Stimulated activated CD4-positive, alpha-beta T cell treated with anti-CD3 and anti-CD28 coated beads, Interleukin-4, amount 100 ng/mL, for 4 hours (primary cell): ENCODE measurements around the gene SLC7A8.
"Not testable (repeated sequence)": the region's sequence is repeated elsewhere in the genome, so short reads cannot be mapped to it uniquely, and the experiment has no call there.

Source experiments
- DNase-seq, 2 experiments: peaks; one replicate each; pipeline ENCODE4 v3.0.0-alpha.2; 2020

Gene SLC7A8

GRCh38 chr14:23183479-23183878, at the start of gene SLC7A8:
SLC7A8 (minus strand) TSS chr14:23183660; CDS start chr14:23182914, 746 bp downstream.
- DNase-seq = peak; percentile 16 to 19

DNA sequence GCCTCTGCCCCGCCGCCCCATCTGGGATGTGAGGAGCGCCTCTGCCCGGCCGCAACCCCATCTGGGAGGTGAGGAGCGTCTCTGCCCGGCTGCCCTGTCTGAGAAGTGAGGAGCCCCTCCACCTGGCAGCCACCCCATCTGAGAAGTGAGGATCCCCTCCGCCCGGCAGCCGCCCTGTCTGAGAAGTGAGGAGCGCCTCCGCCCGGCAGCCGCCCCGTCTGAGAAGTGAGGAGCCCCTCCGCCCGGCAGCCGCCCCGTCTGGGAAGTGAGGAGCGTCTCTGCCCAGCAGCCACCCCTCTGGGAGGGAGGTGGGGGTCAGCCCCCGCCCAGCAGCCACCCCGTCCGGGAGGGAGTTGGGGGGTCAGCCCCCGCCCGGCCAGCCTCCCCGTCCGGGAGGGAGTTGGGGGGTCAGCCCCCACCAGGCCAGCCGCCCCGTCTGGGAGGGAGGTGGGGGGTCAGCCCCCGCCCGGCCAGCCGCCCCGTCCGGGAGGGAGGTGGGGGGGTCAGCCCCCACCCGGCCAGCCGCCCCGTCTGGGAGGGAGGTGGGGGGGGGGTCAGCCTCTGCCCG, 48.9 kb upstream of the SLC7A8 start:
- DNase-seq = not testable (repeated sequence)

DNA sequence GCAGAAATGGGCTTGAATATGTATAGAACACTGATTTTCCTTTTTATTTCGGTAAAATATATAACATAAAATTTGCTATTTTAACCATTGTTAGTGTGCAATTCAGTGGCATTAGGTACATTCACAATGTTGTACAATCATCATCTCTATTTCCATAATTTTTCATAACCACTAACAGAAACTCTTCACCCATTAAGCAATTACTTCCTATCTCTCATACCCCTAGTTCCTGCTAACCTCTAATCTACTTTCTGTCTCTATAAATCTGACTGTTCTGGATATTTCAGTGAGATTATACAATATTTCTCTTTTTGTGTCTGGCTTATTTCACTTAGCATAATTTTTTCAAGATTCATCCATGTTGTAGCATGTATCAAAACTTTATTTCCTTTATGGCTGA, 45.4 kb upstream of the SLC7A8 start:
- no peak for DNase-seq

DNA sequence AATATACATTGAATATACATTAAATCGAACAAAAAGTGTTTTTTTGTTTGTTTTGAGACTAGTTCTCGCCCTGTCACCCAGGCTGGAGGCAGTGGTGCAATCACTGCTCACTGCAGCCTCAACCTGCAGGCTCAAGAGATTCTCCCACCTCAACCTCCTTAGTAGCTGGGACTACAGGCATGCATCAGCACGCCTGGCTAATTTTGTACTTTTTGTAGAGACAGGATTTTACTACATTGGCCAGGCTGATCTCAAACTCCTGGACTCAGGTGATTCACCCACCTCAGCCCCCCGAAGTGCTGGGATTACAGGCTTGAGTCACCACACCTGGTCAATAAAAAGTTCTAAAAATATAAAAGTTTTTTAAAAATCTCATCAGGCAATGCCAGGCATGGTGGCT, 44.1 kb upstream of the SLC7A8 start:
- no peak for DNase-seq

DNA sequence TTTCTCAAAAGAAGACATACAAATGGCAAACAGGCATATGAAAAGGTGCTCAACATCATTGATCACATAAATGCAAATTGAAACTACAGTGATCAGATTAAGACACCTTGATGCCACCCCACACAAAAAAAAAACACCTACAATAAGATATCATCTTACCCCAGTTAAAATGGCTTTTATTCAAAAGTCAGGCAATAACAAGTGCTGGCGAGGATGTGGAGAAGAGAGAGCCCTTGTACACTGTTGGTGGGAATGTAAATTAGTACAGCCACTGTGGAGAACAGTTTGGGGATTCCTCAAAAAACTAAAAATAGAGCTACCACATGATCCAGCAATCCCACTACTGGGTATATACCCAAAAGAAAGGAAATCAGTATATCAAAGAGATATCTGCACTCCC, 41.5 kb upstream of the SLC7A8 start:
- DNase-seq = not testable (repeated sequence)

DNA sequence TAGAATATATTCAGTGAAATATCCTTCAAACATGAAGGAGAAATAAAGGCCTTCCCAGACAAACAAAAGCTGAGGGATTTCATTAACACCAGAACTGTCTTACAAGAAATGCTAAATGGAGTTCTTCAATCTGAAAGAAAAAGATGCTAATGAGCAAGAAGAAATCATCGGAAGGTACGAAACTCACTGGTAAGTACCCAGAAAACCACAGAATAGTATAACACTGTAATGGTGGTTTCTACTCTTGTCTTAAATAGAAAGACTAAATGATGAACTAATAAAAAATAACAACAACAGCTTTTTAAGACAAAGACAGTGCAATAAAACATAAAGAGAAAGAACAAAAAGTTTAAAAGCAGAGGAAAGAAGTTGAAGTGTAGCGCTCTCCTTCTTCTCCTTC, 35.6 kb upstream of the SLC7A8 start:
- DNase-seq = no peak

GRCh38 chr14:23217032-23218020, 33.9 kb upstream of the SLC7A8 start:
- no peak for DNase-seq

- DNase-seq = no peak
Measured at GRCh38 chr14:23215421-23215820, 32.0 kb upstream of the SLC7A8 start.

DNA sequence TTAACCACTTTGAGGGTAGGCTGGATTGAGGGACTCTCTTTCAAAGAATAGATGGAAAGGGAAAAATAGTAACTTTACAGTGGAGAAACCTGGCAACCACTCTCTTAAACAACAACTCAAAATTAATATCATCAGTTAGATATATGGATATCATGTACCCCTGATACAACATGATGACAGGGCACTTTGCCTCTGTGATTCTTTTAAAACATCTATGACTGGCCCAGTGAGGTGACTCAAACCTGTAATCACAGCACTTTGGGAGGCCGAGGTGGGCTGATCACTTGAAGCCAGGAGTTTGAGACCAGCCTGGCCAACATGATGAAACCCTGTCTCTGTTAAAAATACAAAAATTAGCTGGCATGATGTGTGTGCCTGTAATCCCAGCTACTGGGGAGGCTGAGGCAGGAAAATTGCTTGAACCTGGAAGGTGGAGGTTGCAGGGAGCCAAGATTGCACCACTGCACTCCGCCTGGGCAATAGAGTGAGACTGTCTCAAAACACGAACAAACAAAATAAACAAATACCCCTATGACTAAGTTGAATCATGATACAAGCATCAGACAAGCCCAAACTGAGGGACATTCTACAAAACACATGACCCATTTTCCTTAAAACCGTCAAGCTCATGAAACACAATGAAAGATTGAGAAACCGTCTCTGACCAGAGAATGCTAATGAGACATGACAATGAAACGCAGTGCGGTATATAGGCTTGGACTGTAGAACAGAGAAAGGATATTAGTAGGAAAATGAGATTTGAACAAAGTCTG, 26.4 kb upstream of the SLC7A8 start:
- no peak for DNase-seq

DNA sequence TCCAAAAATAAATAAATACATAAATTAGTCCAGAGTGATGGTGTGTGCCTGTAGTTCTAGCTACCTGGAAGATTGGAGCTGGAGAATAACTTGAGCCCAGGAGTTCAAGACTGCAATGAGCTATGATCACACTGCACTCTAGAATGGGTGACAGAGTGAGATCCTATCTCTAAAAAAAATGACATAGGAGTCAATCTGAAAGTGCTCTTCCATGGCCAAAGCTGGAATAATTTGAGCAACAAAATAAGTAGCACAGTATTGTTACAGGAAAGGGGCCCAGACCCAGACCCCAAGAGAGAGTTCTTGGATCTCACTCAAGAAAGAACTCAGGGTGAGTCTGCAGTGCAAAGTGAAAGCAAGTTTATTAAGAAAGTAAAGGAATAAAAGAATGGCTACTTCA, 24.9 kb upstream of the SLC7A8 start:
- no peak for DNase-seq

GRCh38 chr14:23207146-23207540, 23.7 kb upstream of the SLC7A8 start:
- no peak for DNase-seq

- no peak for DNase-seq
Measured at GRCh38 chr14:23206422-23207145, 23.1 kb upstream of the SLC7A8 start.

- no peak for DNase-seq
Measured at GRCh38 chr14:23202001-23202400, 18.5 kb upstream of the SLC7A8 start.

DNA sequence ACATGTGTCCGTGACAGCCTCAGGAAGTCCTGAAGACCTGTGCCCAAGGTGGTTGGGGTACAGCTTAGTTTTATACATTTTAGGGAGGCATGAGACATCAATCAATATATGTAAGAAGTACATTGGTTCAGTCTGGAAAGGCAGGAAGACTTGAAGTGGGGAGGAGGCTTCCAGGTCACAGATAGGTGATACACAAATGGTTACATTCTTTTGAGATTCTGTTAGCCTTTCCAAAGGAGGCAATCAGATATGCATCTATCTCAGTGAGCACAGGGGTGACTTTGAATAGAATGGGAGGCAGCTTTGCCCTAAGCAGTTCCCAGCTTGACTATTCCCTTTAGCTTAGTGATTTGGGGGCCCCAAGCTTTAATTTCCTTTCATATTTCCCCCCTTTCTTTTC, 15.7 kb upstream of the SLC7A8 start:
- DNase-seq = not testable (repeated sequence)

DNA sequence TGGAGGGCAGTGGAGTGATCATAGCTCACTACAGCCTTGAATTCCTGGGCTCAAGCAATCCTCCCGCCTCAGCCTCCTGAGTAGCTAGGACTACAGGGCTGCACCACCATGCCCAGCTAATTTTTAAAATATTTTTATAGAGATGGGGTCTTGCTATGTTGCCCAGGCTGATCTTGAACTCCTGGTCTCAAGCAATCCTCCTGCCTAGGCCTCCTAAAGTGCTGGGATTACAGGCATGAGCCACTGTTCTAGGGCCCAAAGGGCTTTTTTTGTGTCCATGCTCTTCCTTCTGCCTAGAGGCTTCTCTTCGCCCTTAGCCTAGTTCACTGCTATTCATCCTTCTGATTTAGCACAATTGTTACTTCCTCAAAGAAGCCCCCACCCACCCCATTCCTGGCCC, 13.0 kb upstream of the SLC7A8 start:
- not testable (repeated sequence) for DNase-seq

GRCh38 chr14:23195552-23196101, 12.2 kb upstream of the SLC7A8 start:
- no peak for DNase-seq

DNA sequence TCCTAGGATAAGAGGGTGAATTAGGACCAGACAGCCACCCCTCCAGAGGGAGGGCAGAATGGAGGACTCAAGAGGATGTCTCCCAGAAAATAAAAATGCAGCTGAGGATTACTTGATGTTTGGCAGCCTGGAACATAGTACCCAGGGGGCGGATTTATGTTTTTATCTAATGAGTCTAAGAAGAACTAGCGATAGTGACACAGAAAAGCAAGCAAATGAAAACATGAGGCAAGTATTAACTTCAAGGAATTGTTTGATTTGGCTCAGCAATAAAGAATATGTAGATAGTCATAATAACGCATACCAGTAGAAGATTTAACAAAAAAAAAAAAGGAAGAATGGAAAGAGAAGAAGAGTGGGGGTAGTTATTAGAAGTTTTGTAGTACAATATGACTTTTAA, 10.0 kb upstream of the SLC7A8 start:
- DNase-seq = no peak

GRCh38 chr14:23187925-23188324, 4.5 kb upstream of the SLC7A8 start:
- no peak for DNase-seq

- no peak for DNase-seq
Measured at GRCh38 chr14:23186913-23187654, 3.6 kb upstream of the SLC7A8 start.

DNA sequence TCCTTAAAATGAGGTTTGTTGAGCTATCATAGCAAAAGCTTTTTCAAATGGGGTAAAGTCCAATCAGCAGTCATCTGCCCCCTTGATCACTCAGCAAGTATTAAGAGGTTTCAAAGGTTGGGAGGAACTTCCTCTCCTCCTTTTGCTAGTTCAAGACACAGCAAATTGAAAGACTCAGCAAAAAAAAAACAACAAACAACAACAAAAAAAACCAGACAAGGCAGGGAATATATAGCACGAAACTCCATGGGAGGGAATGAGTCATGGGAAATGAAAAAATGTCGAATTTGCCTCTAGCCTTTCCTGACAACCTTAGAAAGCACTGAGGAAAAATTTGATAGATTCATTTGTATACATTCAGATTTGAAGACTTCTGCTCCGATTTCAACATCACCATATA, 1.6 kb upstream of the SLC7A8 start:
- no peak for DNase-seq

GRCh38 chr14:23183158-23183470, 346 bp downstream of the SLC7A8 start:
- no peak for DNase-seq
